OCI-LY7 (cell line): ENCODE data around the gene ZFX. TPM values are rescaled to one million over a fixed set of nuclear protein-coding genes. Genes with fewer than 3 reads are reported as not detected.

ENCODE experiments used
- BruUV-seq: library from RNA; stranded (reverse); fragments of 400-500 nt; replicated peaks from 2 replicates; lab custom pipeline; 2021; lab: Mats Ljungman, UMichigan
- CTCF ChIA-PET: fragments of 300-600 bp; sonication (Branson Sonifier 250); formaldehyde crosslinking; loops from one replicate; lab custom pipeline; 2022; ENCODE audit warnings: antibody characterized with exemption; ENCODE audit not compliant: unreplicated experiment; lab: Charles Lee
- POLR2A ChIA-PET: fragments of 300-600 bp; sonication (Branson Sonifier 250); formaldehyde crosslinking; loops from one replicate; lab custom pipeline; 2022; ENCODE audit warnings: antibody characterized with exemption; lab: Charles Lee
- DNase-seq: peaks from one replicate; pipeline ENCODE4 v3.0.0-alpha.2; 2015; ENCODE audit warnings: low spot score
- H2AFZ ChIP-seq: fragments of 200-600 bp; sonication (generic), shearing (Covaris generic); 2 replicates; pipeline ENCODE4 v1.6.1; 2014; ENCODE audit warnings: mild to moderate bottlenecking, antibody characterized with exemption, low read length, moderate library complexity
- H3K27ac ChIP-seq: fragments of 200-600 bp; sonication (generic); 2 replicates; pipeline ENCODE4 v1.5.1; 2014; ENCODE audit warnings: mixed run types, low read depth, mild to moderate bottlenecking, moderate library complexity, low read length, inconsistent platforms; ENCODE audit not compliant: poor library complexity, severe bottlenecking
- H3K36me3 ChIP-seq: fragments of 200-600 bp; sonication (generic); 2 replicates; pipeline ENCODE4 v1.6.1; 2014; ENCODE audit warnings: mild to moderate bottlenecking, antibody characterized with exemption, low read length, moderate library complexity, mixed read lengths; ENCODE audit not compliant: insufficient read depth
- H3K4me1 ChIP-seq: fragments of 200-600 bp; sonication (generic); 2 replicates; pipeline ENCODE4 v1.5.1; 2014; ENCODE audit warnings: mild to moderate bottlenecking, low read length; ENCODE audit not compliant: insufficient read depth, poor library complexity, severe bottlenecking
- H3K4me2 ChIP-seq: fragments of 200-600 bp; sonication (generic); 2 replicates; pipeline ENCODE4 v1.6.1; 2014; ENCODE audit warnings: mild to moderate bottlenecking, low read length
- H3K4me3 ChIP-seq: fragments of 200-600 bp; sonication (generic); 2 replicates; pipeline ENCODE4 v1.5.1; 2014; ENCODE audit warnings: mild to moderate bottlenecking, low read depth, low read length; ENCODE audit not compliant: poor library complexity, severe bottlenecking
- H3K79me2 ChIP-seq: fragments of 200-600 bp; sonication (generic); 2 replicates; pipeline ENCODE4 v1.6.1; 2016; ENCODE audit warnings: low read depth, mild to moderate bottlenecking, low read length, moderate library complexity, mixed read lengths; ENCODE audit not compliant: insufficient read depth
- H3K9me2 ChIP-seq: fragments of 200-600 bp; sonication (generic); 2 replicates; pipeline ENCODE4 v1.6.1; 2016; ENCODE audit warnings: mild to moderate bottlenecking, low read length, mixed read lengths; ENCODE audit not compliant: insufficient read depth
- H3K9me3 ChIP-seq: fragments of 200-600 bp; sonication (generic); 2 replicates; pipeline ENCODE4 v1.6.1; 2014; ENCODE audit warnings: mild to moderate bottlenecking, mixed run types, low read length, mixed read lengths
- H4K20me1 ChIP-seq: fragments of 200-600 bp; sonication (generic); 2 replicates; pipeline ENCODE4 v1.6.1; 2014; ENCODE audit warnings: mild to moderate bottlenecking, antibody characterized with exemption, low read length, moderate library complexity, mixed read lengths; ENCODE audit not compliant: insufficient read depth
- CTCF ChIP-seq: fragments of 200-600 bp; sonication (generic); conservative IDR thresholded peaks from 2 replicates; pipeline ENCODE4 v1.5.1; 2014; ENCODE audit warnings: mild to moderate bottlenecking, antibody characterized with exemption, low read length, moderate library complexity, mixed read lengths
- EZH2phosphoT487 ChIP-seq: fragments of 200-600 bp; sonication (generic); IDR thresholded peaks from 2 replicates; pipeline ENCODE4 v1.6.1; 2018; ENCODE audit warnings: low read depth, borderline replicate concordance, mild to moderate bottlenecking, mixed run types, antibody characterized with exemption, low read length, moderate library complexity, mixed read lengths
- intact Hi-C: fragments of 100-400 bp; cut with micrococcal nuclease; formaldehyde crosslinking; loops from one replicate; pipeline ENCODE4 v1.10.0; 2022; ENCODE audit not compliant: unreplicated experiment
- total RNA-seq, 2 experiments: library from RNA; depleted of rRNA in 1 of 2; stranded (reverse); fragments of >200 nt in 1 of 2; shearing (Covaris generic) in 1 of 2; gene quantifications; 2 replicates each; pipeline ENCODE4 v1.2.3, GENCODE V29; 2014 to 2022

The ZFX gene
- total RNA-seq, 2 experiments from 2014 or later = 20.0 to 34.8 TPM

GRCh38 chrX:24203072-24203808 lies 53.7 kb downstream of the ZFX start:
- POLR2A ChIA-PET = interaction anchor here (0.5 to 1.0 kb wide), 2 partner anchors 10 to 31 kb away, joined by 5 to 9 read pairs; no protein-coding TSS in a partner anchor
- intact Hi-C loops = no loop called here
- no peak overlapping the region for H3K4me3 ChIP-seq
- H3K9me2 ChIP-seq = no peaks in the 10 kb centered on the region
- H3K4me1 ChIP-seq = no peaks in the 10 kb centered on the region
- no TSS peak for BruUV-seq
- H3K36me3 ChIP-seq = peaks cover 46% of the 10 kb centered on the region
- no peaks in the 10 kb centered on the region for H3K9me3 ChIP-seq
- H4K20me1 ChIP-seq = no peaks in the 10 kb centered on the region; the same call in 1 of the 2 replicates
- no peak overlapping the region for H3K4me2 ChIP-seq
- no peak overlapping the region for H2AFZ ChIP-seq
- TF ChIP-seq EZH2phosphoT487 (no peak), CTCF (no peak)
- H3K79me2 ChIP-seq = peaks cover 45% of the 10 kb centered on the region
- DNase-seq = no peak
- H3K27ac ChIP-seq = no peak overlapping the region
- CTCF ChIA-PET = no interaction called here

- no peaks in the 10 kb centered on the region for H3K9me3 ChIP-seq
- ChIA-PET CTCF (interaction anchor here (0.5 kb wide), 1 partner anchor 36 kb away, joined by 3 read pairs; no protein-coding TSS in a partner anchor), POLR2A (interaction anchor here (1.0 to 2.0 kb wide), 2 partner anchors 11 to 14 kb away, joined by 4 to 5 read pairs; no protein-coding TSS in a partner anchor)
- intact Hi-C loops = no loop called here
- no peak overlapping the region for H2AFZ ChIP-seq
- H3K27ac ChIP-seq = no peak overlapping the region
- H3K36me3 ChIP-seq = peaks cover 56% of the 10 kb centered on the region
- no peak for DNase-seq
- H3K4me1 ChIP-seq = no peaks in the 10 kb centered on the region
- no peaks in the 10 kb centered on the region; the same call in 1 of the 2 replicates for H4K20me1 ChIP-seq
- H3K4me2 ChIP-seq = no peak overlapping the region
- BruUV-seq = no TSS peak
- TF ChIP-seq CTCF (no peak), EZH2phosphoT487 (no peak)
- H3K79me2 ChIP-seq = peaks cover 38% of the 10 kb centered on the region
- H3K4me3 ChIP-seq = no peak overlapping the region
- H3K9me2 ChIP-seq = no peaks in the 10 kb centered on the region
These were observed 54.8 kb downstream of the ZFX start for GRCh38 chrX:24204331-24204730.

- no TSS peak for BruUV-seq
- ChIA-PET CTCF (interaction anchor here (0.5 kb wide), 1 partner anchor 35 kb away, joined by 3 read pairs; no protein-coding TSS in a partner anchor), POLR2A (interaction anchor here (0.6 to 2.0 kb wide), 2 partner anchors 15 to 44 kb away, joined by 3 to 4 read pairs; no protein-coding TSS in a partner anchor)
- Histone ChIP-seq H3K4me2 (no peak overlapping the region), H3K9me2 (no peaks in the 10 kb centered on the region), H3K9me3 (no peaks in the 10 kb centered on the region), H3K27ac (no peak overlapping the region), H4K20me1 (no peaks in the 10 kb centered on the region; the same call in 1 of the 2 replicates), H2AFZ (no peak overlapping the region), H3K4me3 (no peak overlapping the region), H3K4me1 (no peaks in the 10 kb centered on the region), H3K79me2 (peaks cover 38% of the 10 kb centered on the region), H3K36me3 (peaks cover 62% of the 10 kb centered on the region)
- TF ChIP-seq CTCF (no peak), EZH2phosphoT487 (no peak)
- peak; percentile 4 for DNase-seq
- intact Hi-C loops = no loop called here
These were observed 55.4 kb downstream of the ZFX start for GRCh38 chrX:24204958-24205357.
